GM18502 (cell line): ENCODE results near the gene LBP.
"Not testable (repeated sequence)": the region's sequence is repeated elsewhere in the genome, so short reads cannot be mapped to it uniquely, and the experiment has no call there.

ENCODE experiments used
- ATAC-seq: cut with Tn5 transposase; IDR thresholded peaks from one replicate; pipeline ENCODE4 v1.9.1; 2021; ENCODE audit warnings: mild to moderate bottlenecking; ENCODE audit not compliant: unreplicated experiment, poor library complexity

The LBP gene

DNA sequence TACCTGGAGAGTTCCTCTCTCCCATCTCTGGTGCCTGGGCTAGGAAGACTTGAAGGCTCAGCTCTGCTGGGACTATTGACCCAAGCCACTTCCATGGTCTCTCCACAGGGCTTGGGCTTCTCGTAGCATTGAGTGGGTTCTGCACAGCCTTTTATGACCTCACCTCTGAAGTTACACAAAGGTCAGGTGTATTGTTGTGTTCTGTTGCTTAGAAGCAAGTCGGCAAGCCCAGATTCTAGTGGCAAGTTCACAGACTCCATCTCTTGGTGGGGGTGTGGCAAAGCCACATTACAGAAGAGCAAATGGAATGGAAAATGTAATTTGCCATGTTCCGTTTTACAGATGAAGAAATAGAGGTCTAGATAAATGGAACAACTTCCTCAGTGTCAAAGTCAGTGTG is 28.9 kb upstream of the LBP start:
- ATAC-seq: no peak

- ATAC-seq: no peak
Observed at GRCh38 chr20:38320221-38320620, 26.1 kb upstream of the LBP start.

GRCh38 chr20:38321959-38322598 is 24.2 kb upstream of the LBP start:
- ATAC-seq: no peak

DNA sequence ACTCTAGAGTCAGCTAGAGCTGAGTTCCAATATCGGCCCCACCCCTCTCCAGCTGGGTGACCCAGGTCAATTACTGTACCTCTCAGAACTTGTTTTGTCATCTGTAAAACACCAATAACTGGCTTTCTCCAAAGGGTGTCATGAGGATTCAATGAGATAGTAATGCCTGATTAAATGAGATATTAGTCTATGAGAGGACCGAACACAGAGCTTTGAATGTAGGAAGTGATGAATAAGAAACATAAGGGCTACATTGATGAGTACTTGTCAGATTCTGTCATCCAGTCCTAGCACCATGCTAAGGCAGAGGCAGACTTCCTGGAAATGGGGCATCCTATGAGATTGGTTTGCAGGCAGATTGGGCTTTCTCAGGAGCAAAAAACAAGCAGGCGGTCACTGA is 22.1 kb upstream of the LBP start:
- ATAC-seq: no peak

- ATAC-seq: no peak
Observed at GRCh38 chr20:38325167-38325566, 21.1 kb upstream of the LBP start.

DNA sequence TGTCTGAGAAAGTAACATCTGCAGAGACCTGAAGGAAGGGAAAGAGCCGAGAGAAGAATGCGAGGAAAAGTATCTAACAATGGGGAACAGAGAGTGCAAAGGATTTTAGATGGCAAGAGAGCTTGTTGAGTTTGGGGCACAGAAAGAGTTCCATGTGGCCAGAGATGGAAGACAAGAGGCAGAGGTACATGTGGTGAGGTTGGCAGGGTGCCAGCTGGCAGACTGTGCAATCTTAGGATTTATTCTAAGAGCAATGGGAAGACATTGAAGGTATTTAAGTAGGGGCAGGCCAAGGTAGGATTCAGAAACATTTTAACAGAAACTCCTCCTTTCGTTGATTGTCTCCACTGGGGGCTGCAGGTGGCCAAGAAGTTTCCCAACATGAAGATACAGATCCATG is 20.4 kb upstream of the LBP start:
- no peak for ATAC-seq

DNA sequence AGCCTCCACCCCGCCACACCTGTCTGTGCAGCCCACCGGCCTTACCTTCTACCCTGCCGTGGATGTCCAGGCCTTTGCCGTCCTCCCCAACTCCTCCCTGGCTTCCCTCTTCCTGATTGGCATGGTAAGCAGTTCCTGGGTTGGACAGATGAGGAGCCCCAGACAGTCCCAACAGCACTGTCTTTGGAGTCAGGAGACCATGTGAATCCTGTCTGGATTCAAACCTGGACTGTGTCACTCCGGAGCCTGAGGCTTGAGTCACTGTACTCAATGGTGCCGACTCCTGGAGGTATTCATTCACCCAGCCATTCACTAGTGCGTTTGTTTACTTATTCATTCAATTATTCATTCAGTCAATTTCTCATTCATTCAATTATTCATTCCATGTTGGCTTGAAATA is 20.0 kb upstream of the LBP start:
- no peak for ATAC-seq

- no peak for ATAC-seq
Observed at GRCh38 chr20:38330638-38331037, 15.6 kb upstream of the LBP start.

GRCh38 chr20:38331245-38331644 is 15.0 kb upstream of the LBP start:
- ATAC-seq: no peak

GRCh38 chr20:38331814-38332213 is 14.5 kb upstream of the LBP start:
- ATAC-seq: no peak

- no peak for ATAC-seq
Observed at GRCh38 chr20:38334016-38334415, 12.3 kb upstream of the LBP start.

DNA sequence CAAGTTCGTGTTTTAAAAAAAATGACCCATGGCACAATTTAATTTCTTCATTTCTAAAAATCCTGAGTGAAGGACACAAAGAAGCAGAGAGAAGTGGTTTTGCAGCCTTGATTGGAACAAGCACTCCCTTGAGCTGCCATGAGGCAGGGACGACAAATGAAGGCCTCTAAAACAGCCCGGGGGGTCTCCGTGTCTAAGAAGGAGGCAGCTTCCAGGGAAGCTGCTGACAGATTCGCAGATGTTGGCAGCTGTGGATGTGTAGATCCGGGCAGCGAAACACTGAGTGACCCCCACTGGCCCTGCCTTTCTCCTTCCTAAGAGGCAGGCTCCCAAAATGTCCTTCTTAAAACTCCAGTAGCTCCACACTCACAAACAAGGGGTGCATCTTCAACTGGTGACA is 9.6 kb upstream of the LBP start:
- no peak for ATAC-seq

- no peak for ATAC-seq
Observed at GRCh38 chr20:38337561-38338140, 8.6 kb upstream of the LBP start.

- no peak for ATAC-seq
Observed at GRCh38 chr20:38338849-38339520, 7.3 kb upstream of the LBP start.

DNA sequence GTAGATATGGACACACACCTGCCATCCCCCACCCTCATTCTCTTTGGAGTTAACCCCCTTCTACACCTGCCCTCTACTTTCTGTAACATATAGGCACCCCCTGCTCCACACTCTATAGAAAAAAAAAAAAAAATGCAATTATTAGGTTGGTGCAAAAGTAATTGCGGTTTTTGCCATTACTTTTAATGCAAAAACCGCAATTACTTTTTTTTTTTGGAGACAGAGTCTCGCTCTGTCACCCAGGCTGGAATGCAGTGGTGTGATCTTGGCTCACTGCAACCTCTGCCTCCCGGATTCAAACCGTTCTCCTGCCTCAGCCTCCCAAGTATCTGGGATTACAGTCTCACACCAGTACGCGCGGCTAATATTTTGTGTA is 6.8 kb upstream of the LBP start:
- not testable (repeated sequence) for ATAC-seq

DNA sequence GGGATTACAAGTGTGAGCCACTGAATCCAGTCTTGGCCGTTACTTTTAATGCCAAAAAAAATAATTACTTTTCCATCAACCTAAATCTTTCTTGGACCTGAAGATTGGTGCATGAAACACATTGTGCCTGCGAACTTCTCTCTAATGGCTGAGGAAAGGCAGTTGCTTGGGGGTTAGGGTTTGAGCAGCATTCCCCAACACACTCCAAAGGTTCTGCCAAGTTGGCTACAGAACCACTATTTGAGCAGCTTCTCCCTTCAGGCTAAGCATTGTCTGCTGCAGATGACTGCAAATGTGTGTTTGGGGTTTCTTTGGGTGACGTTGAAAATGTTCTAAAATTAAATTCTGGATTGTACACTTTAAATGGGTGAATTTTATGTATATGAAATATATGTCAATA is 6.3 kb upstream of the LBP start:
- ATAC-seq: no peak

GRCh38 chr20:38340693-38341092 is 5.6 kb upstream of the LBP start:
- no peak for ATAC-seq

DNA sequence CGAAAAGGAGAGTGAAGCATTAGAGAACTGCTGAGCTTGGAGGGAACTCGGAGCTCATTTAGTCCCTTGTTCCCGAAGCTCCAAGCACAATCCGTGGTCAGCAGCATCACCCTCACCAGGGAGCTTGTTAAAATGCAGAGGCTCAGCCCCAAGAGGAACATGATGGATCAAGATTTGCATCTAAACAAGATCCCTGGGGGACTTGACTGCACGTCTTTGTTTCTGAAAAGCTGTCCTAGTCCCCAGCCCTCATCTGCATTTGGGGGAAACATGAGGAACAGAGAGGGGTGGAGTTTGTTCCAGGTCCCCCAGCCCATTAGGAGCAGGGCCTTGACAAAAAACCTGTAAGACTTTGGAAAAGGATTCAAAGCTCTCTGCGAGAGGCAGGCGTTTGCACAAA is 4.1 kb upstream of the LBP start:
- no peak for ATAC-seq

- no peak for ATAC-seq
Observed at GRCh38 chr20:38342713-38343310, 3.5 kb upstream of the LBP start.

DNA sequence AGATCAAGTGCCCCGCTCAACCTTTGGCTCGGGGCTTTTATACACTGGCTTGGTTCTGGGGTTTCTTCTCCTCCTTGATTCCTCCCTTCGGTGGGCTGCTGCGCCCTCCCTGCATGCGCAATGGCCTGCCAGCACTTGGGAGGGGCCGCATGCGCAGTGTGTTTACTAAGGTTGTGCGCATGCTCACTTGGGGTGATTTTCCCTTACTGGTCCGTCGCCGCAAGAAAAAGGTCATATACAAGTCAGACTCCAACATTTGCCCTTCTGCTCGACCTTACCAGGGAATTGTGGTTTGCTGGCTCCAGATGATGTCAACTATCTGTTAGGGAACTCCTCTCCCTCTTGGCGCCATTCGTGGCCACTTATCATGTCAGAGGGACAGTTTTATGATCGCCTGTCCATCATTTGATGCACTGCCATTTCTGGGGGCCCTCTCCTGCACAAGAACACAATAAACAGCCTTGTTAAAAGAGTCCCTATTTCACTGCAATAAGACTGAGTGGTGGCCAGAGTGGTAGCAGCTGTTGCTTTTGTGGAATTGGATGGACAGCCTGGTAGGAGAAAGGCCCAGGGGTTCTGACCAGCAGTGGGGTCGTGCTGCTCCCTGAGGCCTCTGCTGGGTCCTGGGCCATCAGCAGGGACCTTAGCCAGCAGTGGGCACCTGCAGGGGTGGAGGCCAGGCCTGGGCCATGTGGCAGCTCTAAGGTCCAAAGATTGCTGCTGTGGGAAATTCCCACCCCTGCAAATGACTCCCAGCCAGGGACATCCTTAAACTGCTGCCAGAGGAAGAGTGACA is 2.8 kb upstream of the LBP start:
- ATAC-seq: no peak
